Uterus (tissue), 2 donors: ENCODE measurements around the gene DNAI1.

ENCODE experiments used
- CTCF ChIP-seq, 4 experiments: fragments of 200-600 bp in 2 of 4; fragments of 450-650 bp in 2 of 4; sonication (generic) in 2 of 4; IDR thresholded peaks; one replicate each; pipeline ENCODE4 v1.5.1; 2016 to 2019; ENCODE audit warnings: antibody characterized with exemption in 4 of 4, mild to moderate bottlenecking in 2 of 4, moderate library complexity in 1 of 4
- POLR2A ChIP-seq, 2 donors: fragments of 450-650 bp; IDR thresholded peaks; one replicate each; pipeline ENCODE4 v1.6.1; 2016; ENCODE audit warnings: antibody characterized with exemption in 2 of 2, mild to moderate bottlenecking in 1 of 2, moderate library complexity in 1 of 2

GRCh38 chr9:34426347-34427074, 32.1 kb upstream of the DNAI1 start:
- TF ChIP-seq CTCF (IDR thresholded peaks at IDR 0.05) (no peak), POLR2A (IDR thresholded peaks at IDR 0.05) (no peak)
